AG04449 (cell line): ENCODE results near the gene CRYZ.

Source experiments
- CTCF ChIA-PET: fragments of 350-600 bp; formaldehyde crosslinking; extraction: SDS; loops from one replicate; lab custom pipeline; 2021; ENCODE audit warnings: antibody characterized with exemption; lab: Yijun Ruan, JAX
- POLR2A ChIA-PET: fragments of 400-600, 350-600 bp; formaldehyde crosslinking; extraction: SDS; loops from one replicate; lab custom pipeline; 2020; ENCODE audit warnings: antibody characterized with exemption, inconsistent platforms; lab: Yijun Ruan, JAX
- DNase-seq: peaks from one replicate; pipeline ENCODE4 v3.0.0-alpha.2; 2010; ENCODE audit warnings: low read depth, low spot score
- H3K4me3 ChIP-seq: 2 replicates; pipeline ENCODE4 v1.5.1; 2011; ENCODE audit warnings: low read depth, mild to moderate bottlenecking, control low read depth, low read length
- CTCF ChIP-seq: IDR thresholded peaks from one replicate; pipeline ENCODE4 v1.5.1; 2011; ENCODE audit warnings: mild to moderate bottlenecking, moderate library complexity, low read length, control low read depth, inconsistent platforms; ENCODE audit not compliant: insufficient read depth; ENCODE audit errors: missing control alignments

The CRYZ gene

GRCh38 chr1:74689621-74690363, 43.1 kb downstream of the CRYZ start:
- ChIA-PET POLR2A (no interaction called here), CTCF (interaction anchor here (0.7 to 4.2 kb wide), 24 partner anchors 9 to 1015 kb away, joined by 3 to 26 read pairs (median 5); partner anchors contain the start of genes CRYZ, ERICH3 and TYW3)
- no peak overlapping the region for H3K4me3 ChIP-seq
- TF ChIP-seq CTCF, result peak; percentile 71
- no peak for DNase-seq

DNA sequence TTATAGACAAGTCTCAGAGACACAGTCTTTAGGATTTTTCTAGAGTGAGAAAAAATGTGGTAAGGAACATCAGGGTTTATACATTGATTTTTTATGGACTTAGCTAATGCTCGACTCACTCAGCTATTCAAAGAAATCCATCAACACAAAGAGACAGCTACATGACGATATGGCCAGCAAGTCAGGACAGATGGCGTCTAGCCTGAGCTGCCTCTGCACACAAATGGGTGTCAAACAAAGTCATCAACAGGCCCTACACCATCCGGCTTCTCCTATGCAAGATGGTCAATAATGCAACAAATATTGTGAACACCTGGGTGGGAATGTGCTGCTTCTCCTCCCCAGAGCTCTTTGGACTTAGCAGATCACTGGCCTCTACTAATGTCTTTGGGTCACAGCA, 45.9 kb downstream of the CRYZ start:
- POLR2A ChIA-PET, result no interaction called here
- CTCF ChIA-PET, result interaction anchor here (0.9 to 1.3 kb wide), 4 partner anchors 9 to 217 kb away, joined by 3 read pairs; no protein-coding TSS in a partner anchor
- H3K4me3 ChIP-seq, result no peak overlapping the region
- TF ChIP-seq CTCF, result no peak
- no peak for DNase-seq

- H3K4me3 ChIP-seq, result no peak overlapping the region
- CTCF ChIA-PET, result no interaction called here
- no peak for DNase-seq
- POLR2A ChIA-PET, result no interaction called here
- no peak for TF ChIP-seq CTCF
These were observed 48.5 kb downstream of the CRYZ start for GRCh38 chr1:74684301-74684700.

DNA sequence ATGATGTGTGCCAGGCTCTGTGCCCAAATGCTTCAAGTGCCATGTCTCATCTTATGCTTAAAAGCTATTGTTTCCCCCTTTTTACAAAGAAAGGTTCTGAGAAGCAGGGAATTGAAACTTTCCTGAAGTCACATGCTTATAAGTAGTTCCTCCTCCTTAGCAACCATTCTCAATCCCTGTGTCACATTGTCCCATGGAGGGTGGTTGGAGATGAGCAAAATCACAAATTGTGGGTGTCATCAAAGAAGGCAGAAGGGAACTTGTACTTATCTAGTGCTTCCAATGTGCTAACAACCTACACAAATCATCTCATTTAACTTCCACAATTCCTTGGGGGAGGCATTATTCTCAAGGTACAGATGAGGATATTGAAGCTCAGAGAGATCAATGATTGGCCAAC, 49.2 kb downstream of the CRYZ start:
- POLR2A ChIA-PET, result no interaction called here
- no peak overlapping the region for H3K4me3 ChIP-seq
- no peak for DNase-seq
- CTCF ChIA-PET, result no interaction called here
- no peak for TF ChIP-seq CTCF

GRCh38 chr1:74681851-74682250, 51.0 kb downstream of the CRYZ start:
- no peak for DNase-seq
- no peak for TF ChIP-seq CTCF
- ChIA-PET POLR2A (no interaction called here), CTCF (interaction anchor here (1.0 kb wide), 1 partner anchor 9 kb away, joined by 5 read pairs; no protein-coding TSS in a partner anchor)
- H3K4me3 ChIP-seq, result no peak overlapping the region

- DNase-seq, result no peak
- no peak overlapping the region for H3K4me3 ChIP-seq
- POLR2A ChIA-PET, result no interaction called here
- TF ChIP-seq CTCF, result no peak
- CTCF ChIA-PET, result interaction anchor here (1.1 kb wide), 1 partner anchor 8 kb away, joined by 5 read pairs; no protein-coding TSS in a partner anchor
These were observed 51.4 kb downstream of the CRYZ start for GRCh38 chr1:74681449-74681848.
